Mesenchymal stem cell (in vitro differentiated cells and primary cell): ENCODE data around the gene CSRNP3.
A peak's percentile ranks its signal among the peaks of the same experiment; 100 is the strongest.

Experiments used
- DNase-seq: peaks from one replicate; pipeline ENCODE4 v3.0.0-alpha.2; 2013
- H2AFZ ChIP-seq: one replicate; pipeline ENCODE4 v1.6.1; 2013; ENCODE audit warnings: low read depth, mild to moderate bottlenecking, control low read depth, inconsistent platforms, low read length, moderate library complexity
- H2AK5ac ChIP-seq: 2 replicates; pipeline ENCODE4 v1.6.1; 2013; ENCODE audit warnings: low read length, moderate library complexity, mild to moderate bottlenecking, inconsistent platforms; ENCODE audit not compliant: severe bottlenecking
- H2BK120ac ChIP-seq: one replicate; pipeline ENCODE4 v1.6.1; 2013; ENCODE audit warnings: low read depth, mild to moderate bottlenecking, inconsistent platforms, low read length, moderate library complexity
- H2BK12ac ChIP-seq, 2 experiments: one replicate each; pipeline ENCODE4 v1.6.1; 2013; ENCODE audit warnings: inconsistent platforms in 2 of 2, low read length in 2 of 2, mild to moderate bottlenecking in 2 of 2, moderate library complexity in 2 of 2, control low read depth in 1 of 2
- H2BK15ac ChIP-seq: one replicate; pipeline ENCODE4 v1.6.1; 2013; ENCODE audit warnings: mild to moderate bottlenecking, low read depth, inconsistent platforms; ENCODE audit not compliant: poor library complexity, severe bottlenecking
- H2BK5ac ChIP-seq: 2 replicates; pipeline ENCODE4 v1.6.1; 2013; ENCODE audit warnings: low read depth, mild to moderate bottlenecking, low read length, control low read depth, inconsistent platforms; ENCODE audit not compliant: poor library complexity, severe bottlenecking
- H3K14ac ChIP-seq, 2 experiments: one replicate each; pipeline ENCODE4 v1.6.1; 2013; ENCODE audit warnings: inconsistent platforms in 2 of 2, low read length in 2 of 2, control low read depth in 1 of 2, mild to moderate bottlenecking in 1 of 2, moderate library complexity in 1 of 2
- H3K18ac ChIP-seq, 2 experiments: one replicate each; pipeline ENCODE4 v1.6.1; 2013; ENCODE audit warnings: inconsistent platforms in 2 of 2, low read length in 2 of 2, control low read depth in 1 of 2, low read depth in 1 of 2, mild to moderate bottlenecking in 1 of 2
- H3K23ac ChIP-seq, 2 experiments: one replicate each; pipeline ENCODE4 v1.6.1; 2013; ENCODE audit warnings: inconsistent platforms in 2 of 2, low read length in 2 of 2, mild to moderate bottlenecking in 2 of 2, moderate library complexity in 2 of 2, control low read depth in 1 of 2
- H3K27ac ChIP-seq: 2 replicates; pipeline ENCODE4 v1.5.1; 2013; ENCODE audit warnings: mild to moderate bottlenecking, moderate library complexity, low read length, control low read depth, inconsistent platforms; ENCODE audit not compliant: poor library complexity, severe bottlenecking
- H3K27me3 ChIP-seq, 2 experiments: 2 replicates each; pipeline versions ENCODE4 v1.6.1 to v1.7.0; 2013; ENCODE audit warnings: low read length in 2 of 2, mild to moderate bottlenecking in 2 of 2, moderate library complexity in 2 of 2, control low read depth in 1 of 2, inconsistent platforms in 1 of 2; ENCODE audit not compliant: control insufficient read depth in 1 of 2, insufficient read depth in 1 of 2
- H3K36me3 ChIP-seq, 2 experiments: 2 replicates each; pipeline versions ENCODE4 v1.6.1 to v1.7.0; 2013; ENCODE audit warnings: low read length in 2 of 2, control low read depth in 1 of 2, inconsistent platforms in 1 of 2, low read depth in 1 of 2, mild to moderate bottlenecking in 1 of 2; ENCODE audit not compliant: insufficient read depth in 2 of 2, control insufficient read depth in 1 of 2
- H3K4ac ChIP-seq, 2 experiments: one replicate each; pipeline ENCODE4 v1.6.1; 2013; ENCODE audit warnings: inconsistent platforms in 2 of 2, low read length in 2 of 2, mild to moderate bottlenecking in 2 of 2, moderate library complexity in 2 of 2, control low read depth in 1 of 2, low read depth in 1 of 2
- H3K4me1 ChIP-seq: 2 replicates; pipeline ENCODE4 v1.6.1; 2013; ENCODE audit warnings: low read depth, low read length, control low read depth; ENCODE audit not compliant: control insufficient read depth, insufficient read depth
- H3K4me2 ChIP-seq: 2 replicates; pipeline ENCODE4 v1.6.1; 2013; ENCODE audit warnings: low read length, mild to moderate bottlenecking, inconsistent platforms; ENCODE audit not compliant: poor library complexity, severe bottlenecking
- H3K4me3 ChIP-seq, 2 experiments: 2 replicates each; pipeline versions ENCODE4 v1.5.1 to v1.7.0; 2013; ENCODE audit warnings: low read length in 2 of 2, mild to moderate bottlenecking in 2 of 2, control low read depth in 1 of 2, low read depth in 1 of 2; ENCODE audit not compliant: insufficient read depth in 1 of 2
- H3K79me1 ChIP-seq: replicated peaks from 2 replicates; pipeline ENCODE4 v1.6.1; 2013; ENCODE audit warnings: mild to moderate bottlenecking, control low read depth, low read length, inconsistent platforms; ENCODE audit not compliant: poor library complexity, severe bottlenecking
- H3K9ac ChIP-seq: 2 replicates; pipeline ENCODE4 v1.7.0; 2013; ENCODE audit warnings: mild to moderate bottlenecking, low read length, moderate library complexity
- H3K9me3 ChIP-seq: 2 replicates; pipeline ENCODE4 v1.7.0; 2013; ENCODE audit warnings: mild to moderate bottlenecking, low read length; ENCODE audit not compliant: control insufficient read depth
- H4K8ac ChIP-seq: one replicate; pipeline ENCODE4 v1.6.1; 2013; ENCODE audit warnings: inconsistent platforms, mild to moderate bottlenecking, low read length, moderate library complexity
- H4K91ac ChIP-seq: one replicate; pipeline ENCODE4 v1.6.1; 2013; ENCODE audit warnings: mild to moderate bottlenecking, low read length, inconsistent platforms
- WGBS: methylation state at CpG from one replicate; pipeline ENCODE4 v1.1.7; 2013; ENCODE audit warnings: mixed read lengths; 5-methylcytosine and 5-hydroxymethylcytosine counted together

The CSRNP3 gene

GRCh38 chr2:165434865-165435496, 34.5 kb upstream of the CSRNP3 start:
- Histone ChIP-seq H3K4me2 (no peak overlapping the region), H3K4me3 (no peak overlapping the region), H3K27ac (no peak overlapping the region), H3K14ac (no peak overlapping the region), H3K4ac (no peak overlapping the region), H2BK12ac (no peak overlapping the region), H3K9ac (no peak overlapping the region), H3K23ac (no peak overlapping the region), H2AFZ (no peak overlapping the region), H4K91ac (no peak overlapping the region), H4K8ac (no peak overlapping the region), H3K9me3 (no peaks in the 10 kb centered on the region), H2AK5ac (no peak overlapping the region), H2BK120ac (no peak overlapping the region), H2BK5ac (no peak overlapping the region), H3K79me1 (no peaks in the 10 kb centered on the region), H3K4me1 (no peaks in the 10 kb centered on the region), H3K27me3 (no peaks in the 10 kb centered on the region), H3K18ac (no peak overlapping the region), H3K36me3 (no peaks in the 10 kb centered on the region), H2BK15ac (no peak overlapping the region)
- DNase-seq, result no peak
- WGBS, result 13% methylated on average over 1 of the region's 1 CpG

GRCh38 chr2:165435611-165436010, 33.9 kb upstream of the CSRNP3 start:
- no peak overlapping the region for H3K4me2 ChIP-seq
- H3K4ac ChIP-seq, result no peak overlapping the region
- no peak overlapping the region for H2BK5ac ChIP-seq
- no peak overlapping the region for H3K27ac ChIP-seq
- no peak overlapping the region for H3K23ac ChIP-seq
- no peaks in the 10 kb centered on the region for H3K79me1 ChIP-seq
- H2AFZ ChIP-seq, result no peak overlapping the region
- no peak overlapping the region for H3K18ac ChIP-seq
- no peak overlapping the region for H4K8ac ChIP-seq
- H2BK15ac ChIP-seq, result no peak overlapping the region
- H2AK5ac ChIP-seq, result no peak overlapping the region
- no peak overlapping the region for H3K9ac ChIP-seq
- H3K27me3 ChIP-seq, result no peaks in the 10 kb centered on the region
- no peaks in the 10 kb centered on the region for H3K9me3 ChIP-seq
- no peaks in the 10 kb centered on the region for H3K4me1 ChIP-seq
- WGBS, result 79% methylated on average over 1 of the region's 1 CpG
- H2BK12ac ChIP-seq, result no peak overlapping the region
- H3K14ac ChIP-seq, result no peak overlapping the region
- H3K36me3 ChIP-seq, result no peaks in the 10 kb centered on the region
- no peak overlapping the region for H3K4me3 ChIP-seq
- no peak overlapping the region for H4K91ac ChIP-seq
- no peak overlapping the region for H2BK120ac ChIP-seq
- DNase-seq, result no peak

GRCh38 chr2:165436559-165436958, 32.9 kb upstream of the CSRNP3 start:
- no peaks in the 10 kb centered on the region for H3K27me3 ChIP-seq
- no peaks in the 10 kb centered on the region for H3K79me1 ChIP-seq
- no peaks in the 10 kb centered on the region for H3K36me3 ChIP-seq
- no peak overlapping the region for H2BK5ac ChIP-seq
- H3K9me3 ChIP-seq, result no peaks in the 10 kb centered on the region
- no peak overlapping the region for H3K9ac ChIP-seq
- H3K4ac ChIP-seq, result no peak overlapping the region
- no peak overlapping the region for H3K18ac ChIP-seq
- H3K4me3 ChIP-seq, result no peak overlapping the region
- no peak overlapping the region for H2BK15ac ChIP-seq
- H2BK120ac ChIP-seq, result no peak overlapping the region
- no peak overlapping the region for H3K4me2 ChIP-seq
- no peak overlapping the region for H3K23ac ChIP-seq
- H2AFZ ChIP-seq, result no peak overlapping the region
- H2AK5ac ChIP-seq, result no peak overlapping the region
- H2BK12ac ChIP-seq, result no peak overlapping the region
- H4K91ac ChIP-seq, result no peak overlapping the region
- H3K27ac ChIP-seq, result no peak overlapping the region
- DNase-seq, result no peak
- H4K8ac ChIP-seq, result no peak overlapping the region
- H3K14ac ChIP-seq, result no peak overlapping the region
- WGBS, result 96% methylated on average over 3 of the region's 3 CpGs
- no peaks in the 10 kb centered on the region for H3K4me1 ChIP-seq

- no peak overlapping the region for H2BK120ac ChIP-seq
- no peak overlapping the region for H4K8ac ChIP-seq
- H3K27ac ChIP-seq, result no peak overlapping the region
- H4K91ac ChIP-seq, result no peak overlapping the region
- no peak overlapping the region for H3K23ac ChIP-seq
- H2AK5ac ChIP-seq, result no peak overlapping the region
- no peaks in the 10 kb centered on the region for H3K4me1 ChIP-seq
- H2BK5ac ChIP-seq, result no peak overlapping the region
- H3K79me1 ChIP-seq, result no peaks in the 10 kb centered on the region
- H3K4ac ChIP-seq, result no peak overlapping the region
- peak; percentile 59 for DNase-seq
- no peak overlapping the region for H3K18ac ChIP-seq
- H2BK12ac ChIP-seq, result no peak overlapping the region
- 80% methylated on average over 1 of the region's 1 CpG for WGBS
- peak overlapping the region; percentile 82 for H3K9ac ChIP-seq
- no peak overlapping the region for H2BK15ac ChIP-seq
- H2AFZ ChIP-seq, result no peak overlapping the region
- no peaks in the 10 kb centered on the region for H3K27me3 ChIP-seq
- no peak overlapping the region for H3K14ac ChIP-seq
- H3K4me2 ChIP-seq, result no peak overlapping the region
- no peaks in the 10 kb centered on the region for H3K9me3 ChIP-seq
- no peaks in the 10 kb centered on the region for H3K36me3 ChIP-seq
- no peak overlapping the region for H3K4me3 ChIP-seq
Measured at GRCh38 chr2:165440367-165440766, 29.1 kb upstream of the CSRNP3 start.
